ENCODE data around the gene FOXC1.

The FOXC1 gene

DNA sequence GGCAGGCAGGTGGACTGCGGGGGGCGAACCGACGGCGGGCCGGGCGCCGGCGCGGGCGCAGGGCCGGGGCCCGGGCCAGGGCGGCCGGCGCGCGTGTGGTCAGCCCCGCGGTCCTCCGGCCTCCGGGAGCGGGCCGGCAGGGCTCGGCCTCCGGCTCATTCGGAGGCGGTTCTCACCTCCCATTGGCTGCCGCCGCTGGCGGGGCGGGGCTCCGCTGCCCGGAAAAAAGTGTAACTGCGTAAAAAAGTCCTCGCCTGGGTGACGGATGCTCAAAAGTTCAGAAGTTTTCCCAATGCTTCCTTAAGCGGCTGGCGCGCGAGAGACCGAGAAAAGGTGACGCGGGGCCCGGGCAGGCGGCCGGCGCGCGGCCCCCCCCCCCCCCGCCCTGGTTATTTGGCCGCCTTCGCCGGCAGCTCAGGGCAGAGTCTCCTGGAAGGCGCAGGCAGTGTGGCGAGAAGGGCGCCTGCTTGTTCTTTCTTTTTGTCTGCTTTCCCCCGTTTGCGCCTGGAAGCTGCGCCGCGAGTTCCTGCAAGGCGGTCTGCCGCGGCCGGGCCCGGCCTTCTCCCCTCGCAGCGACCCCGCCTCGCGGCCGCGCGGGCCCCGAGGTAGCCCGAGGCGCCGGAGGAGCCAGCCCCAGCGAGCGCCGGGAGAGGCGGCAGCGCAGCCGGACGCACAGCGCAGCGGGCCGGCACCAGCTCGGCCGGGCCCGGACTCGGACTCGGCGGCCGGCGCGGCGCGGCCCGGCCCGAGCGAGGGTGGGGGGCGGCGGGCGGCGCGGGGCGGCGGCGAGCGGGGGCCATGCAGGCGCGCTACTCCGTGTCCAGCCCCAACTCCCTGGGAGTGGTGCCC, at the start of gene FOXC1:
Gene FOXC1, plus strand, starts transcription at position 268 of the 849 bp plus-strand sequence. Its CDS starts 531 bp downstream, at position 799.
- peak; percentile 99 for DNase-seq (ENCODE audit: low spot score)

- DNase-seq (ENCODE audit: low spot score), result no peak
These were observed 49.2 kb upstream of the FOXC1 start for GRCh38 chr6:1560281-1561058.

- DNase-seq (ENCODE audit: low spot score), result no peak
These were observed 48.4 kb upstream of the FOXC1 start for GRCh38 chr6:1561355-1561754.

- DNase-seq (ENCODE audit: low spot score), result no peak
These were observed 47.4 kb upstream of the FOXC1 start for GRCh38 chr6:1562171-1562955.

DNA sequence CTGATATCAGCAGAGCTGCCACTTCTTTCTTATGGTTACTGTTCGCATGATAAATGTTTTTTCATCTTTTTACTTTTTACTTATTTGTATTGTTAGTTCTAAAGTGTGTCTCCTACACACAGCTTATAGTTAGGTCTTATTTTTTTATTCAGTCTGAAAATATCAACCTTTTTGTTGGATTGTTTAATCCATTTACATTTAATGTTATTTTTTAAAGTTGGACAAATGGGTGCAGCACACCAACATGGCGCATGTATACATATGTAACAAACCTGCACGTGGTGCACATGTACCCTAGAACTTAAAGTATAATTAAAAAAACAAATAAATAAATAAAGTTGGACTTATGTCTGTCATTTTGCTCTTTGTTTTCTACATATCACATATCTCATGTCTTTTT, 40.3 kb upstream of the FOXC1 start:
- no peak for DNase-seq (ENCODE audit: low spot score)

GRCh38 chr6:1570848-1571247, 38.9 kb upstream of the FOXC1 start:
- no peak for DNase-seq (ENCODE audit: low spot score)

- DNase-seq (ENCODE audit: low spot score), result no peak
These were observed 36.8 kb upstream of the FOXC1 start for GRCh38 chr6:1572892-1573291.

DNA sequence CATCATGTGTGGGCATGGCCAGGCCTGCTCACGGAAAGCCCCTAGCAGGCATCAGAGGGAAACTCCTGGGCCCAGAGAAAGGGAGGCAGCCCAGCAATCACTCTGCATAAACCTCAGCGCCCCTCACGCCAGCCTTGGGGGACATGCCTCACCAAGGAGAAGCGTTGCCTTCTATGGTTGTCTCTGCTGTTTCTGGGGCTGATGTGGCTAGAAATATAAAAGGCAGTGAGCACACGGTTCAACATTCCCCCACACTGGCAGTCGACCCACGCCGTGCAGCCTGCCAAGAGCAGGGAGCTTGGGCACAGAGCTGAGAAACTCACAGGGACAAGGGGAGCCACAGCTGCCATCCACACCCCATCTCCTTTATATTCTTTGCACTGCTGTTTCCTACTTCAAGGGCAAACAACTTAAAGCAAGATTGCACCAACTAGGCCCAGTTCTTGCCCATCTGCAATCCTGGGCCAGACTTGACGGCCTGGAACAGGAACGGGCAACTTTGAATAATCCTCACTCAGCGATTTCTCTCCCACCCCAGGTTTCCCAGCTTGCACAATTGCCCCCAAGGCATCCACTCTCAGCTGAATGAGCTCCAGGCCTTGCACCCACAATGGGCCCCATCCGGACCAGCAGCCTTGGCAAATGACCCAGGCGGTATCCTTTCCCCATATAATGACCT, 35.5 kb upstream of the FOXC1 start:
- no peak for DNase-seq (ENCODE audit: low spot score)

DNA sequence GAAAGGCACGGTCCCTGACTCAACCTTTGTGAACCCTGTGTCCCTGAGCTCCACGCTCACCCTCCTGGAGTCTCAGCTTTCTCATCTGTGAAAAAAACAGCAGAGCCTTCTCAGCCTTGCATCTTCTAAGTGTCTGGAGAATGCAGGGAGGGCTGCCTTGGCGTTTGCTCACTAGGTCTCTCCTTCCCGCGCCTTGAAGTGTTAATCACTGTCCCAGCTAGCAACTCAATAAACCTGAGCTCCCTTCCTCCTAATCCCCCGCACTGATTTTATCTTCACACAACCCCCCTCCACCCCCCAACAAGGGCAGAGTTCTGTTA, 34.9 kb upstream of the FOXC1 start:
- no peak for DNase-seq (ENCODE audit: low spot score)

DNA sequence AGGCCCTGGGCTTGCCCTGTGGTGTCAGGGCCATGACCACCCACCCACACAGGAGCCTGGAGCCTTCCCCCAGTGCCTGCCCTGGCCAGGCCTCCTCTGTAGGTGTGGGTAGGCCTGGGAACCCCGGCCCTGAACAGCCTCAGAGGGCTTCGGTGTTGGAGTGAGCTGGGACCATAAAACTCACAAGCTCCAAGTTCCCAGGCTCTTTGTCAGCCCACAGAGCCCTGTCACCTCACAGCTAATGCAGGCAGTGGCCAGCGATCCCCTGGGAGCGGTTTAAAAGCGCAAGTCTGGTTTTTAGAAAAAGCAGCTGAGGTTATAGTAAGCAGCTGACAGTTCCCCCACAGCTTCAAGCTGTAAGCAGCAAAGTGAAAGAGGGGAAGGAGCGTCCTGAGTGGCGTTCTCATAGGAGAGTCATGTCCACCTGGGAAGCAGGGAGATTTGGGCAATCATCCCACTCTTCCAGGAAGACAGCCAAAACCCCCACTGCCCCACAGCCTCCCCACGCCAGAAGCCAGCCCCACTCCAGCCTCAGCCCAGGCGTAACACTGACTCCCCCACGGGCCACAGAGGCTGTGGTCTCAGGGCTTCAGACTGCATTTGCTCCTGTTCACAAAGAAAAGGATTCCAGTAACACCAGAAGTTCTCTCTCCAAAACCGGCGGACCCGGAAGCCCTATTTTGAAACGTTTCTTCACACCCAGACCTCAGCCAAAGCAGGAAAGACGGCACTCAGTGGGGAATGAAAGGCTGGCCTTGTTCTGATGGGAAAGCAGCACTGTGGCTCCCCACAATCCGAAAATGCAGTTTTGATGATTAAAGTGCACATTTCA, 34.3 kb upstream of the FOXC1 start:
- peak; percentile 15 for DNase-seq (ENCODE audit: low spot score)

GRCh38 chr6:1576166-1576565, 33.5 kb upstream of the FOXC1 start:
- no peak for DNase-seq (ENCODE audit: low spot score)

GRCh38 chr6:1576711-1577110, 33.0 kb upstream of the FOXC1 start:
- DNase-seq (ENCODE audit: low spot score), result no peak

GRCh38 chr6:1577146-1577680, 32.5 kb upstream of the FOXC1 start:
- no peak for DNase-seq (ENCODE audit: low spot score)

GRCh38 chr6:1577896-1578745, 31.6 kb upstream of the FOXC1 start:
- no peak for DNase-seq (ENCODE audit: low spot score)

DNA sequence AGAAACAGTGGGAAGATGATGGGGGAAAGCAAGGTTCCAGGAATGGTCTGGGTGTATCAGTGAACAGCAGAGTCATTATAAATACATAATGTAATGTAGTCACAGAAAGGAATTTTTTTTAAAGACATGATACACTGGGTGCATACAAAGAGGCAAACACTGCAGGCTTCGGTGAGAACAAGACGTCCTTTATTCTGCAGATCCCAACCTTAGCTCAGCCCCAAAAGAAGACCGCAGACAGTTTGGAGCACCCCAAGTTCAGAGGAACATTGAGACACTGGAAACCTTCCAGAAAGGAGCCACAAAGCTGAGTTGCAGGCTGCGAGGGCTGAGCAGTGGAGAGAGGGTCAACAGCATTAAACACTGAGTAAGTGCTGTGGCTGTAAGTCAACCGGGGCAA, 30.6 kb upstream of the FOXC1 start:
- DNase-seq (ENCODE audit: low spot score), result no peak

GRCh38 chr6:1580109-1580508, 29.6 kb upstream of the FOXC1 start:
- DNase-seq (ENCODE audit: low spot score), result no peak

GRCh38 chr6:1580585-1580984, 29.1 kb upstream of the FOXC1 start:
- no peak for DNase-seq (ENCODE audit: low spot score)

- DNase-seq (ENCODE audit: low spot score), result no peak
These were observed 28.4 kb upstream of the FOXC1 start for GRCh38 chr6:1581120-1581991.

- no peak for DNase-seq (ENCODE audit: low spot score)
These were observed 25.6 kb upstream of the FOXC1 start for GRCh38 chr6:1584146-1584545.
